Skeletal muscle tissue (tissue), 4 donors: ENCODE measurements around the gene PDS5A. TPM values are rescaled to one million over a fixed set of nuclear protein-coding genes. Genes with fewer than 3 reads are reported as not detected.
"Not testable (repeated sequence)": the region's sequence is repeated elsewhere in the genome, so short reads cannot be mapped to it uniquely, and the experiment has no call there.

Experiments
- H3K27ac ChIP-seq: one replicate; pipeline ENCODE4 v1.7.0; 2013; ENCODE audit warnings: mild to moderate bottlenecking, low read depth, low read length, inconsistent platforms
- H3K27me3 ChIP-seq, 3 donors: one replicate each; pipeline ENCODE4 v1.7.0; 2013; ENCODE audit warnings: low read length in 3 of 3; ENCODE audit not compliant: control insufficient read depth in 3 of 3, insufficient read depth in 3 of 3
- H3K36me3 ChIP-seq, 3 donors: one replicate each; pipeline ENCODE4 v1.7.0; 2013; ENCODE audit warnings: low read length in 3 of 3; ENCODE audit not compliant: control insufficient read depth in 3 of 3, insufficient read depth in 3 of 3
- H3K4me1 ChIP-seq, 3 donors: one replicate each; pipeline ENCODE4 v1.7.0; 2013; ENCODE audit warnings: low read length in 3 of 3, mild to moderate bottlenecking in 3 of 3; ENCODE audit not compliant: control insufficient read depth in 3 of 3, insufficient read depth in 3 of 3
- H3K4me3 ChIP-seq, 3 donors: one replicate each; pipeline ENCODE4 v1.7.0; 2013; ENCODE audit warnings: low read length in 3 of 3
- H3K9ac ChIP-seq, 3 donors: one replicate each; pipeline ENCODE4 v1.7.0; 2013; ENCODE audit warnings: low read length in 3 of 3, mild to moderate bottlenecking in 3 of 3, moderate library complexity in 2 of 3, low read depth in 1 of 3
- H3K9me3 ChIP-seq, 3 donors: one replicate each; pipeline ENCODE4 v1.7.0; 2013; ENCODE audit warnings: low read length in 3 of 3; ENCODE audit not compliant: control insufficient read depth in 3 of 3
- total RNA-seq: library from RNA; depleted of rRNA; stranded (reverse); fragments of >200 nt; gene quantifications from one replicate; pipeline ENCODE4 v1.2.3, GENCODE V29; 2014
- donor health status: Osteomylitis.

The PDS5A gene
- total RNA-seq, 1 donor from 2014 or later = 56.4 TPM

DNA sequence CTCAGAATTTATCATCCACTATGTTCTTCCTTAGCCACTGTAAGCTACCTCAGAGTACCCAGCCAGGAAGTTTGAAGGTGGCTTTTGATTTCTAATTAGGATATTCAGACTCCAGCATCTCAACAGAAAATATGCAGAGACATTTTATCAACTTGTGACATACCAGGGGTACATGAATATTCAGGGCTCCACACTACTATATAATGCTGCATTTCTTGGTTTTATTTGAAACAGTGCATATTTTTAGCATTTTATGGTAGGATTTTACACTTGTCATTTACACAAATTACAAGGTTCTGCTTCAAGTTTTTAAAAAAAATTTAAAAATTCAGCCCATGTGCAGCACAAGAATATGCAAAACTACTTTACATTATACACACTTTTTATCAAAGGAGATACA, 155.0 kb downstream of the PDS5A start:
- Histone ChIP-seq H3K9ac (no peak overlapping the region), H3K9me3 (no peaks in the 10 kb centered on the region), H3K27ac (no peak overlapping the region), H3K4me1 (no peaks in the 10 kb centered on the region), H3K27me3 (no peaks in the 10 kb centered on the region), H3K36me3 (peaks cover 0 to 5% (median 0%) of the 10 kb centered on the region in 3 donors), H3K4me3 (no peak overlapping the region)

DNA sequence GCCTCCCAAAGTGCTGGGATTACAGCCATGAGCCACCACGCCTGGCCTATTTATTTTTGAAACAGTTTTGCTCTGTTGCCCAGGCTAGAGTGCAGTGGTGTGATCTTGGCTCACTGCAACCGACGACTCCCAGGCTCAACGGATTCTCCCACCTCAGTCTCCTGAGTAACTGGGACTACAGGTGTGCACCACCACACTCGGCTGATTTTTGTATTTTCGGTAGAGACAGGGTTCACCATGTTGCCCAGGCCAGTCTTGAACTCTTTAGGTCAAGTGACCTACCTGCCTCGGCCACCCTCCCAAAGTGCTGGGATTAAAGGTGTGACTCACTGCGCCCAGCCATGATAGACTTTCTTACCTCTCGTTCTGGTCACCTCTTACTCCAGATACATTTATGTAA, 155.8 kb downstream of the PDS5A start:
- H3K9me3 ChIP-seq = no peaks in the 10 kb centered on the region
- H3K36me3 ChIP-seq = peaks cover 0 to 5% (median 0%) of the 10 kb centered on the region in 3 donors

GRCh38 chr4:39820186-39820585, 157.5 kb downstream of the PDS5A start:
- no peak overlapping the region for H3K27ac ChIP-seq

More for the DNA sequence above, 155.8 kb downstream of the PDS5A start:
- Histone ChIP-seq H3K27me3 (no peaks in the 10 kb centered on the region), H3K4me3 (no peak overlapping the region), H3K27ac (no peak overlapping the region), H3K4me1 (no peaks in the 10 kb centered on the region), H3K9ac (no peak overlapping the region)

DNA sequence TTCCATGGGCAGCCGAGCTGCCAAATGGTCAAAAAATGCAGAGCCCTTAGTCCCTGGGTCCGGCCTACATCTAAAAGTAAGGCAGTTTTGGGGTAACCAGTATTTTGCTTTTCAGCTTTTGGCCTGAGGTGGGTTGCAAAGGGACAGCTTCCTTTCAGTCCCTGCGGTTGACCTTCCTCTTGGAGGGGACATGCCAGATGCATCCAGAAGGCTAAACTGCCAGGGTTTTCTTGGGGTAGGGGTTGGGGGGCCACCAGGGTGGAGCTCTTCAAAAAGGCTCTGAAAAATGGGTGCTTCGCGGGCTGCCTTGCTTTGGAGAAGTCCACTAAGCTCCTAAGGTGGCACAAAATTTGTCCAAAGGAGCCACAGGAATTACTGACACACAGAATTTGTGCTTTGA, 159.1 kb downstream of the PDS5A start:
- no peak overlapping the region for H3K4me3 ChIP-seq
- H3K36me3 ChIP-seq = no peaks in the 10 kb centered on the region

More at GRCh38 chr4:39820186-39820585, 157.5 kb downstream of the PDS5A start:
- H3K4me1 ChIP-seq = no peaks in the 10 kb centered on the region
- H3K36me3 ChIP-seq = peaks cover 0 to 4% (median 0%) of the 10 kb centered on the region in 3 donors
- no peak overlapping the region for H3K9ac ChIP-seq
- no peak overlapping the region for H3K4me3 ChIP-seq
- H3K9me3 ChIP-seq = no peaks in the 10 kb centered on the region
- no peaks in the 10 kb centered on the region for H3K27me3 ChIP-seq

DNA sequence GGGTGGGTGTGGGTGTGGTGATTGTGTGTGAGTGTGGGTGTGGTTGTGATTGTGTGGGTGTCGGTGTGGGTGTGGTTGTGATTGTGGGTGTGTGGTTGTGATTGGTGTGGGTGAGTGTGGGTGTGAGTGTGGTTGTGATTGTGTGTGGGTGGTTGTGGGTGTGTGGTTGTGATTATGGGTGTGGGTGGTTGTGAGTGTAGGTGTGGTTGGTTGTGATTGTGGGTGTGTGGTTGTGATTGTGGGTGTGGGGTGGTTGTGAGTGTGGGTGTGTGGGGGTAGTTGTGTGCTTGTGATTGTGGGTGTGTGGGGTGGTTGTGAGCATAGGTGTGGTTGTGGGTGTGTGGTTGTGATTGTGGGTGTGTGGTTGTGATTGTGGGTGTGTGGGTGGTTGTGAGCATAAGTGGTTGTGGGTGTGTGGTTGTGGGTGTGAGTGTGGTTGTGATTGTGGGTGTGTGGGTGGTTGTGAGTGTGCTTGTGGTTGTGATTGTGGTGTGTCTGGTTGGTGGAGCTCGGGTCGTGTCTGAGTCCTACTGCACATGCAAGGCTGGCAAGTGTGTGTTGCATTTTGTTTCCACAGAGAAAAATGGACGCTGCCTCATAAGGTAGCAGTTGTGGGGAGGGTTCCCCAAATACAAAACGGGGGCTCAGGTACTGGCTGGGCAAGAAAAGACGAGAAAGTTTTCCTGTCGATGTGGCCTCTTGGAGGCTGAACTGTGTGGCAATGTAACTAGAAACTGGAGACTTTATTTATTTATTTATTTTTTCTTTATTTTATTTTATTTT, 163.1 kb downstream of the PDS5A start:
- no peaks in the 10 kb centered on the region for H3K27me3 ChIP-seq
- H3K9me3 ChIP-seq = no peaks in the 10 kb centered on the region
- H3K36me3 ChIP-seq = no peaks in the 10 kb centered on the region
- no peak overlapping the region for H3K4me3 ChIP-seq
- no peaks in the 10 kb centered on the region for H3K4me1 ChIP-seq
- no peak overlapping the region for H3K9ac ChIP-seq
- H3K27ac ChIP-seq = no peak overlapping the region

More for the DNA sequence above, 159.1 kb downstream of the PDS5A start:
- H3K27me3 ChIP-seq = no peaks in the 10 kb centered on the region
- no peaks in the 10 kb centered on the region for H3K9me3 ChIP-seq
- no peak overlapping the region for H3K27ac ChIP-seq
- no peaks in the 10 kb centered on the region for H3K4me1 ChIP-seq
- H3K9ac ChIP-seq = no peak overlapping the region

DNA sequence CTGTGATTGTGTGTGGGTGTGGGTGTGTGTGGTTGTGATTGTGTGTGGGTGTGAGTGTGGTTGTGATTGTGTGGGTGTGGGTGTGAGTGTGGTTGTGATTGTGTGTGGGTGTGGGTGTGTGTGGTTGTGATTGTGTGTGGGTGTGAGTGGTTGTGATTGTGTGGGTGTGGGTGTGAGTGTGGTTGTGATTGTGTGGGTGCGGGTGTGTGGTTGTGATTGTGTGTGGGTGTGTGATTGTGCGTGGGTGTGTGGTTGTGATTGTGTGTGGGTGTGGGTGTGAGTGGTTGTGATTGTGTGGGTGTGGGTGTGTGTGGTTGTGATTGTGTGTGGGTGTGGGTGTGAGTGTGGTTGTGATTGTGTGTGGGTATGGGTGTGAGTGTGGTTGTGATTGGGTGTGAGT, 163.9 kb downstream of the PDS5A start:
- H3K27me3 ChIP-seq, H3K9me3 ChIP-seq, H3K4me3 ChIP-seq, H3K9ac ChIP-seq, H3K36me3 ChIP-seq, H3K27ac ChIP-seq, H3K4me1 ChIP-seq: not testable (repeated sequence)

DNA sequence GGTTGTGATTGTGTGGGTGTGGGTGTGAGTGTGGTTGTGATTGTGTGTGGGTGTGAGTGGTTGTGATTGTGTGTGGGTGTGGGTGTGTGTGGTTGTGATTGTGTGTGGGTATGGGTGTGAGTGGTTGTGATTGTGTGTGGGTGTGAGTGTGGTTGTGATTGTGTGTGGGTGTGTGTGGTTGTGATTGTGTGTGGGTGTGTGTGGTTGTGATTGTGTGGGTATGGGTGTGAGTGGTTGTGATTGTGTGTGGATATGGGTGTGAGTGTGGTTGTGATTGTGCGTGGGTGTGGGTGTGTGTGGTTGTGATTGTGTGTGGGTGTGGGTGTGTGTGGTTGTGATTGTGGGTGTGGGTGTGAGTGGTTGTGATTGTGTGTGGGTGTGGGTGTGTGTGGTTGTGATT, 164.7 kb downstream of the PDS5A start:
- H3K9me3 ChIP-seq, H3K9ac ChIP-seq, H3K27ac ChIP-seq, H3K27me3 ChIP-seq, H3K4me3 ChIP-seq, H3K36me3 ChIP-seq, H3K4me1 ChIP-seq: not testable (repeated sequence)

GRCh38 chr4:39812500-39812899, 165.2 kb downstream of the PDS5A start:
- Histone ChIP-seq H3K9ac (no peak overlapping the region), H3K4me3 (no peak overlapping the region)

DNA sequence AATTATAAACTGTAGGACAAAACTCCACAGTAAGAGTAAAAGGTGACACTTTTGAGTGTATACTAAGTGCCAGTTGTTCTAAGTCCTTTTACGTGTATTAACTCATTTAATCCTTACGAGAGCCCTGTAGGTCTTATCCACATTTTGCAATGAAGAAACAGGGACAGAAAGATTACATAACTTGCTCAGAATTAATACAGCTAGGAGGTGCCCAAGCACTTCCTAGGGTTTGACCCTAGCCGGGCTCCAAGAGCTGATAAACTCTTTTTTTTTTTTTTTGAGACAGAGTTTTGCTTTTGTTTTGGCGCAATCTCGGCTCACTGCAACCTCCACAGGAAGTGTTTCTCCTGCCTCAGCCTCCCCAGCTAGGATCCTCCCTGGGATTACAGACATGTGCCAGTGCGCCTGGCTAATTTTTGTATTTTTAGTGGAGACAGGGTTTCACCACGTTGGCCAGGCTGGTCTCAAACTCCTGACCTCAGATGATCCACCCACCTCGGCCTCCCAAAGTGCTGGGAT, 169.4 kb downstream of the PDS5A start:
- Histone ChIP-seq H3K36me3 (no peaks in the 10 kb centered on the region), H3K9me3 (no peaks in the 10 kb centered on the region), H3K9ac (no peak overlapping the region), H3K4me3 (no peak overlapping the region), H3K27ac (no peak overlapping the region), H3K4me1 (no peaks in the 10 kb centered on the region), H3K27me3 (no peaks in the 10 kb centered on the region)

More at GRCh38 chr4:39812500-39812899, 165.2 kb downstream of the PDS5A start:
- Histone ChIP-seq H3K27ac (no peak overlapping the region), H3K36me3 (no peaks in the 10 kb centered on the region), H3K9me3 (no peaks in the 10 kb centered on the region), H3K4me1 (no peaks in the 10 kb centered on the region), H3K27me3 (no peaks in the 10 kb centered on the region)

DNA sequence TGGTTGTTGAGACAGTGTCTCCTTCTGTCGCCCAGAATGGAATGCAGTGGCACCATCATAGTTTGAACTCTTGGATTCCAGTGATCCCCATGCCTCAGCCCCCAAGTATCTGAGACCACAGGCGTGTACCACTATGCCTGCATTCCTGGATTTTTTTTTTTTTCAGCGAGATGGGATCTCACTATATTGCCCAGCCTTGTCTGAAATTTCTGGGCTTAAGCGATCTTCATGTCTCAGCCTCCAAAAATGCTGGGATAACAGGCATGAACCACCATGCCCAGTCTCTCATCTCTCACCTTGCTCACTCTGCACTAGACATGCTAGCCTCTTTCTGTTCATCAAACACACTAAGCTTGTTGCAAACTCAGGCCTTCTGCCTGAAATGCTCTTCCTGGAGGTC, 175.7 kb downstream of the PDS5A start:
- H3K36me3 ChIP-seq = no peaks in the 10 kb centered on the region
- H3K9me3 ChIP-seq = no peaks in the 10 kb centered on the region

More for the DNA sequence above, 175.7 kb downstream of the PDS5A start:
- no peak overlapping the region for H3K27ac ChIP-seq
- H3K4me3 ChIP-seq = no peak overlapping the region
- no peaks in the 10 kb centered on the region for H3K27me3 ChIP-seq
- no peaks in the 10 kb centered on the region for H3K4me1 ChIP-seq
- H3K9ac ChIP-seq = no peak overlapping the region
